DMS153 treated with DMSO at 0.1 percent for 48 hours (cell line): ENCODE measurements around the gene DOK3.

Experiments used
- DNase-seq: peaks from one replicate; lab custom pipeline; 2025; ENCODE audit not compliant: unreplicated experiment; lab: John Stamatoyannopoulos, UW

The DOK3 gene

DNA sequence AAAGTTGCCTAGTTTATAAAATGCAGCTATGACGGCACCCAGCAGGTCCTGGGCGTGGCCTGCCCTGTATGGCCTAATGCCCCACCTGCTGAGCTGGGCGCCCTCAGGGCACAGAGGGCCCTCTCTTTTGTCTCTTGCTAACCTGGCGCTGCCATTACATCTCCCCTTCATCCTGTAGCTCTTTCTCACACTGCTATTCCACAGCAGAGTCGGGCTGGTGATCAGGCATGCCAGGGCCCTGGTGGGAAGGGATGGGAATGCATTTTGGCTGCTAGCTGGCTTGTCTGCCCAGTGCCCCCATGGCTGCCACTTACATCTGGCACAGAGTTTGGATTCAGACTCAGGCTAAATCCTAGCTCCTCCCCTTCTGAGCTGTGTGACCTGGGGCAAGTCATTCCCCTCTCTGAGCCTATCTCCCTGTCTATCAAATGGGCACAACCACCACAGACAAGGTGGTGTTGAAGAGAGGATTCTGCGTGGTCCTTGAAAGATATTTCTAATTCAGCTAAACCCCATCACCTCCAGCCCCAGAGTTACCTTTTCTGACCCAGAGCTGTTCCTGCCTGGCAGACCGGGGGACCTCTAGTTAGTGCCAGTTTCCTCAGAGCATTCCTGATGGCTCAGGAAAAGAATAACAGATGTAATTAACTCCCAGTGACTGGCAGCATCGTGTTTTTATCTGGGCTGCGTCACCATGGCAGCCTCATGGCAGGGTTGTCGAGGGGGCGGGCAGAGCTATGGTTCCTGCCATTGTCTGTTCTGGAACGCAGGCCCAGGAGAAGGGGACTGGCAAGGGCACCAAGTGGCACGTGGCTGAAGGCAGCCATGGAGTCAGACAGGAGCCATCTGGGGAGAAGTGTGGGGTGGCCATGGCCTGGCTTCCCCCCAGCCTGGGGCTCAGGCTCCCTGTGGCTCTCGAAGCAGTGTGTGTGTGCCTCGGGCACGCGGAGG is 56.7 kb downstream of the DOK3 start:
- DNase-seq, result no peak
